GM12878 (cell line): ENCODE data around the gene CXCL14. TPM values are rescaled to one million over a fixed set of nuclear protein-coding genes. Genes with fewer than 3 reads are reported as not detected.

ENCODE experiments used
- ATAC-seq: fragments of 200-7000 bp; cut with Tn5 transposase; 3 replicates; pipeline ENCODE4 v1.9.1; 2020; ENCODE audit warnings: mild to moderate bottlenecking, moderate library complexity
- BruUV-seq: library from RNA; stranded (reverse); fragments of 400-500 nt; replicated peaks from 2 replicates; lab custom pipeline; 2021; lab: Mats Ljungman, UMichigan
- CTCF ChIA-PET: fragments of 300-600 bp; sonication (Branson Sonifier 250); formaldehyde crosslinking; extraction: SDS; loops from one replicate; lab custom pipeline; 2021; ENCODE audit warnings: inconsistent platforms; lab: Yijun Ruan, JAX
- POLR2A ChIA-PET: fragments of 350-600 bp; formaldehyde crosslinking; extraction: SDS; loops from one replicate; lab custom pipeline; 2021; ENCODE audit warnings: inconsistent platforms; lab: Charles Lee
- RAD21 ChIA-PET: fragments of 300-600 bp; sonication (Branson Sonifier 250); formaldehyde crosslinking; loops from one replicate; lab custom pipeline; 2023; ENCODE audit warnings: antibody characterized with exemption; ENCODE audit not compliant: unreplicated experiment; lab: Charles Lee
- SMC1A ChIA-PET: fragments of 300-600 bp; sonication (Branson Sonifier 250); formaldehyde crosslinking; loops from one replicate; lab custom pipeline; 2023; ENCODE audit not compliant: unreplicated experiment, uncharacterized antibody; lab: Charles Lee
- DNase-seq: peaks from one replicate; pipeline ENCODE4 v3.0.0-alpha.2; 2011; ENCODE audit warnings: low read depth, low spot score
- FAIRE-seq: peaks from 3 replicates; lab custom pipeline; 2011; peaks lifted over from hg19 to GRCh38; lab: Jason Lieb, UNC
- H2AFZ ChIP-seq: 2 replicates; pipeline ENCODE4 v1.6.0; 2011; ENCODE audit warnings: low read depth, low read length, control low read depth; ENCODE audit not compliant: control insufficient read depth
- H3K27ac ChIP-seq: 2 replicates; pipeline ENCODE4 v1.5.1; 2011; ENCODE audit warnings: control low read depth; ENCODE audit not compliant: control insufficient read depth, insufficient read depth
- H3K27me3 ChIP-seq, 2 experiments: replicated peaks in 1 of 2; 2 replicates each; pipeline versions ENCODE4 v1.6.0 to v1.6.1; 2011; ENCODE audit warnings: low read length in 1 of 2; ENCODE audit not compliant: control insufficient read depth in 2 of 2, insufficient read depth in 2 of 2
- H3K36me3 ChIP-seq, 2 experiments: 2 replicates each; pipeline ENCODE4 v1.5.1; 2011; ENCODE audit warnings: low read length in 1 of 2; ENCODE audit not compliant: control insufficient read depth in 2 of 2, insufficient read depth in 2 of 2
- H3K4me1 ChIP-seq: 2 replicates; pipeline ENCODE4 v1.6.1; 2011; ENCODE audit warnings: mild to moderate bottlenecking, low read length, moderate library complexity, mixed read lengths; ENCODE audit not compliant: control insufficient read depth, insufficient read depth
- H3K4me2 ChIP-seq: 2 replicates; pipeline ENCODE4 v1.6.0; 2011; ENCODE audit warnings: control low read depth; ENCODE audit not compliant: control insufficient read depth, insufficient read depth
- H3K4me3 ChIP-seq: fragments of 200-600 bp; sonication (generic); 2 replicates; pipeline ENCODE4 v1.5.1; 2016
- H3K79me2 ChIP-seq: 2 replicates; pipeline ENCODE4 v1.6.0; 2011; ENCODE audit warnings: low read length; ENCODE audit not compliant: control insufficient read depth, insufficient read depth
- H3K9ac ChIP-seq: 2 replicates; pipeline ENCODE4 v1.8.0; 2011; ENCODE audit warnings: low read length, control low read depth, mixed read lengths; ENCODE audit not compliant: control insufficient read depth, insufficient read depth
- H3K9me3 ChIP-seq: replicated peaks from 3 replicates; pipeline ENCODE4 v1.5.1; 2011; ENCODE audit warnings: mild to moderate bottlenecking, low read length; ENCODE audit not compliant: control insufficient read depth, insufficient read depth
- H4K20me1 ChIP-seq: 2 replicates; pipeline ENCODE4 v1.6.0; 2011; ENCODE audit not compliant: control insufficient read depth, insufficient read depth
- E4F1 ChIP-seq: fragments of 450-650 bp; IDR thresholded peaks from 2 replicates; pipeline ENCODE4 v1.6.1; 2018; ENCODE audit warnings: borderline replicate concordance, mild to moderate bottlenecking; ENCODE audit not compliant: partially characterized antibody
- ETV6 ChIP-seq, 2 experiments: fragments of 450-650 bp in 1 of 2; IDR thresholded peaks in 1 of 2; conservative IDR thresholded peaks in 1 of 2; 2 replicates each; pipeline ENCODE4 v1.6.1; 2014; ENCODE audit warnings: antibody characterized with exemption in 1 of 2, borderline replicate concordance in 1 of 2, low read depth in 1 of 2, mild to moderate bottlenecking in 1 of 2, moderate library complexity in 1 of 2
- JUNB ChIP-seq: IDR thresholded peaks from 2 replicates; pipeline ENCODE4 v1.6.1; 2016; ENCODE audit warnings: antibody characterized with exemption, mild to moderate bottlenecking
- NR2C1 ChIP-seq: fragments of 450-650 bp; IDR thresholded peaks from 2 replicates; pipeline ENCODE4 v1.6.1; 2017; ENCODE audit warnings: antibody characterized with exemption, mild to moderate bottlenecking, moderate library complexity
- PML ChIP-seq: IDR thresholded peaks from 2 replicates; pipeline ENCODE4 v1.6.1; 2012; ENCODE audit warnings: low read length, inconsistent platforms
- RBBP5 ChIP-seq: fragments of 200-600 bp; sonication (generic); conservative IDR thresholded peaks from 2 replicates; pipeline ENCODE4 v1.6.1; 2016
- SUZ12 ChIP-seq: fragments of 200-600 bp; sonication (generic); IDR thresholded peaks from one replicate; pipeline ENCODE4 v1.6.1; 2018; ENCODE audit warnings: antibody characterized with exemption, mild to moderate bottlenecking; ENCODE audit not compliant: unreplicated experiment
- WRNIP1 ChIP-seq: IDR thresholded peaks from 2 replicates; pipeline ENCODE4 v1.6.1; 2011; ENCODE audit warnings: low read depth, low read length, improper control_type of control experiment, borderline replicate concordance
- YBX1 ChIP-seq: fragments of 450-650 bp; IDR thresholded peaks from 2 replicates; pipeline ENCODE4 v1.6.1; 2016; ENCODE audit warnings: antibody characterized with exemption
- ZNF384 ChIP-seq: IDR thresholded peaks from 2 replicates; pipeline ENCODE4 v1.6.1; 2012; ENCODE audit warnings: low read depth, mild to moderate bottlenecking, low read length, improper control_type of control experiment, borderline replicate concordance
- WGBS: methylation state at CpG from one replicate; pipeline ENCODE4 v1.1.6; 2016; ENCODE audit warnings: low lambda C conversion rate; ENCODE audit not compliant: insufficient replicate concordance, insufficient coverage; ENCODE audit errors: missing lambda C conversion rate; 5-methylcytosine and 5-hydroxymethylcytosine counted together
- in situ Hi-C: fragments of 300-500 bp; cut with MboI; formaldehyde crosslinking; loops from 9 replicates; pipeline ENCODE4 v1.14.3; 2018; ENCODE audit warnings: mixed read lengths
- intact Hi-C: fragments of 100-400 bp; cut with micrococcal nuclease; formaldehyde crosslinking; loops from one replicate; pipeline ENCODE4 v1.14.2; 2022; ENCODE audit not compliant: unreplicated experiment
- polyA plus RNA-seq, 11 experiments: library from polyadenylated mRNA; depleted of rRNA in 4 of 11; unstranded in 6 of 11; stranded (reverse) in 5 of 11; fragments of >200 nt; fragmentation: Nextera tagmentation in 4 of 11; fragmentation: Illumina TruSeq in 1 of 11; extraction: Ambion mirVana in 4 of 11; extraction: Trizol in 1 of 11; gene quantifications; 1 replicate in 1 of 11; 2 replicates in 10 of 11; pipeline versions ENCODE4 v1.2.1 to v1.2.3, GENCODE V29; 2011 to 2016; ENCODE audit warnings: inconsistent platforms in 2 of 11, missing spikeins in 2 of 11, low read depth in 1 of 11
- total RNA-seq, 4 experiments: library from RNA; depleted of rRNA in 3 of 4; stranded (reverse); fragments of >200 nt in 3 of 4; fragmentation: Illumina TruSeq in 1 of 4; extraction: Trizol in 1 of 4; gene quantifications; 2 replicates each; pipeline versions ENCODE4 v1.2.1 to v1.2.3, GENCODE V29; 2013 to 2021
- TF ChIP-seq, protein P1 (sequence below): fragments of 450-650 bp; IDR thresholded peaks from 2 replicates; pipeline ENCODE4 v1.6.1; 2016; ENCODE audit warnings: mild to moderate bottlenecking, moderate library complexity, borderline replicate concordance
- TF ChIP-seq, protein P2 (sequence below): fragments of 450-650 bp; IDR thresholded peaks from 2 replicates; pipeline ENCODE4 v1.6.1; 2017; ENCODE audit warnings: mild to moderate bottlenecking, low read depth, inconsistent platforms; ENCODE audit not compliant: poor library complexity, severe bottlenecking
- TF ChIP-seq, protein P3 (sequence below): IDR thresholded peaks from 2 replicates; pipeline ENCODE4 v1.6.1; 2012; ENCODE audit warnings: low read length, inconsistent platforms

Gene CXCL14
- total and polyA plus RNA-seq, 10 of the 15 experiments (the other 5 are each of a cell fraction or from before 2014, with no cell fraction given) = 0.05 TPM; not detected in 9

- TF ChIP-seq, protein P1, sequence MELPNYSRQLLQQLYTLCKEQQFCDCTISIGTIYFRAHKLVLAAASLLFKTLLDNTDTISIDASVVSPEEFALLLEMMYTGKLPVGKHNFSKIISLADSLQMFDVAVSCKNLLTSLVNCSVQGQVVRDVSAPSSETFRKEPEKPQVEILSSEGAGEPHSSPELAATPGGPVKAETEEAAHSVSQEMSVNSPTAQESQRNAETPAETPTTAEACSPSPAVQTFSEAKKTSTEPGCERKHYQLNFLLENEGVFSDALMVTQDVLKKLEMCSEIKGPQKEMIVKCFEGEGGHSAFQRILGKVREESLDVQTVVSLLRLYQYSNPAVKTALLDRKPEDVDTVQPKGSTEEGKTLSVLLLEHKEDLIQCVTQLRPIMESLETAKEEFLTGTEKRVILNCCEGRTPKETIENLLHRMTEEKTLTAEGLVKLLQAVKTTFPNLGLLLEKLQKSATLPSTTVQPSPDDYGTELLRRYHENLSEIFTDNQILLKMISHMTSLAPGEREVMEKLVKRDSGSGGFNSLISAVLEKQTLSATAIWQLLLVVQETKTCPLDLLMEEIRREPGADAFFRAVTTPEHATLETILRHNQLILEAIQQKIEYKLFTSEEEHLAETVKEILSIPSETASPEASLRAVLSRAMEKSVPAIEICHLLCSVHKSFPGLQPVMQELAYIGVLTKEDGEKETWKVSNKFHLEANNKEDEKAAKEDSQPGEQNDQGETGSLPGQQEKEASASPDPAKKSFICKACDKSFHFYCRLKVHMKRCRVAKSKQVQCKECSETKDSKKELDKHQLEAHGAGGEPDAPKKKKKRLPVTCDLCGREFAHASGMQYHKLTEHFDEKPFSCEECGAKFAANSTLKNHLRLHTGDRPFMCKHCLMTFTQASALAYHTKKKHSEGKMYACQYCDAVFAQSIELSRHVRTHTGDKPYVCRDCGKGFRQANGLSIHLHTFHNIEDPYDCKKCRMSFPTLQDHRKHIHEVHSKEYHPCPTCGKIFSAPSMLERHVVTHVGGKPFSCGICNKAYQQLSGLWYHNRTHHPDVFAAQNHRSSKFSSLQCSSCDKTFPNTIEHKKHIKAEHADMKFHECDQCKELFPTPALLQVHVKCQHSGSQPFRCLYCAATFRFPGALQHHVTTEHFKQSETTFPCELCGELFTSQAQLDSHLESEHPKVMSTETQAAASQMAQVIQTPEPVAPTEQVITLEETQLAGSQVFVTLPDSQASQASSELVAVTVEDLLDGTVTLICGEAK = no peak
- TF ChIP-seq SUZ12 (no peak), ZNF384 (no peak), ETV6 (conservative IDR thresholded peaks at IDR 0.05 in 1 of 2, IDR thresholded peaks at IDR 0.05 in 1 of 2; ENCODE audit: borderline replicate concordance in 1 of 2, low read depth in 1 of 2) (no peak), RBBP5 (no peak)
Observed at GRCh38 chr5:135625486-135625885, 46.7 kb upstream of the CXCL14 start (continued).

- Histone ChIP-seq H3K27ac (no peak overlapping the region), H3K79me2 (no peaks in the 10 kb centered on the region), H3K27me3 (no peaks in the 10 kb centered on the region; a peak in 1 of 4 replicates), H3K4me2 (no peak overlapping the region), H2AFZ (no peak overlapping the region), H3K4me1 (no peaks in the 10 kb centered on the region), H3K36me3 (no peaks in the 10 kb centered on the region), H4K20me1 (peaks cover 3% of the 10 kb centered on the region; the same call in 1 of the 2 replicates), H3K4me3 (no peak overlapping the region), H3K9ac (no peak overlapping the region), H3K9me3 (no peaks in the 10 kb centered on the region; the same call in 2 of the 3 replicates)
- 19% methylated on average over 2 of the region's 2 CpGs for WGBS
- FAIRE-seq (no peak), ATAC-seq (no peak), DNase-seq (no peak)
- intact Hi-C loops = no loop called here
- ChIA-PET SMC1A (no interaction called here), POLR2A (no interaction called here), CTCF (no interaction called here), RAD21 (no interaction called here)
- in situ Hi-C loops = no loop called here
- BruUV-seq = no TSS peak
- TF ChIP-seq, protein P2, sequence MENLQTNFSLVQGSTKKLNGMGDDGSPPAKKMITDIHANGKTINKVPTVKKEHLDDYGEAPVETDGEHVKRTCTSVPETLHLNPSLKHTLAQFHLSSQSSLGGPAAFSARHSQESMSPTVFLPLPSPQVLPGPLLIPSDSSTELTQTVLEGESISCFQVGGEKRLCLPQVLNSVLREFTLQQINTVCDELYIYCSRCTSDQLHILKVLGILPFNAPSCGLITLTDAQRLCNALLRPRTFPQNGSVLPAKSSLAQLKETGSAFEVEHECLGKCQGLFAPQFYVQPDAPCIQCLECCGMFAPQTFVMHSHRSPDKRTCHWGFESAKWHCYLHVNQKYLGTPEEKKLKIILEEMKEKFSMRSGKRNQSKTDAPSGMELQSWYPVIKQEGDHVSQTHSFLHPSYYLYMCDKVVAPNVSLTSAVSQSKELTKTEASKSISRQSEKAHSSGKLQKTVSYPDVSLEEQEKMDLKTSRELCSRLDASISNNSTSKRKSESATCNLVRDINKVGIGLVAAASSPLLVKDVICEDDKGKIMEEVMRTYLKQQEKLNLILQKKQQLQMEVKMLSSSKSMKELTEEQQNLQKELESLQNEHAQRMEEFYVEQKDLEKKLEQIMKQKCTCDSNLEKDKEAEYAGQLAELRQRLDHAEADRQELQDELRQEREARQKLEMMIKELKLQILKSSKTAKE = no peak
- TF ChIP-seq JUNB = no peak
- TF ChIP-seq E4F1 = no peak
- TF ChIP-seq YBX1 = no peak
- TF ChIP-seq WRNIP1 = no peak
- TF ChIP-seq NR2C1 = no peak
- TF ChIP-seq, protein P3, sequence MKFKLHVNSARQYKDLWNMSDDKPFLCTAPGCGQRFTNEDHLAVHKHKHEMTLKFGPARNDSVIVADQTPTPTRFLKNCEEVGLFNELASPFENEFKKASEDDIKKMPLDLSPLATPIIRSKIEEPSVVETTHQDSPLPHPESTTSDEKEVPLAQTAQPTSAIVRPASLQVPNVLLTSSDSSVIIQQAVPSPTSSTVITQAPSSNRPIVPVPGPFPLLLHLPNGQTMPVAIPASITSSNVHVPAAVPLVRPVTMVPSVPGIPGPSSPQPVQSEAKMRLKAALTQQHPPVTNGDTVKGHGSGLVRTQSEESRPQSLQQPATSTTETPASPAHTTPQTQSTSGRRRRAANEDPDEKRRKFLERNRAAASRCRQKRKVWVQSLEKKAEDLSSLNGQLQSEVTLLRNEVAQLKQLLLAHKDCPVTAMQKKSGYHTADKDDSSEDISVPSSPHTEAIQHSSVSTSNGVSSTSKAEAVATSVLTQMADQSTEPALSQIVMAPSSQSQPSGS = no peak
- no peak for TF ChIP-seq PML
Observed at GRCh38 chr5:135625061-135625460, 46.3 kb upstream of the CXCL14 start.
